Stimulated activated CD8-positive, alpha-beta memory T cell treated with anti-CD3 and anti-CD28 coated beads, Interleukin-7, amount 100 ng/mL, for 24 hours (primary cell): Measurements from ENCODE around the gene METTL8.
A peak's percentile ranks its signal among the peaks of the same experiment; 100 is the strongest.
"Not testable (repeated sequence)": the region's sequence is repeated elsewhere in the genome, so short reads cannot be mapped to it uniquely, and the experiment has no call there.

ENCODE experiments used
- DNase-seq: peaks from one replicate; pipeline ENCODE4 v3.0.0-alpha.2; 2020; ENCODE audit warnings: low read depth

METTL8 gene

GRCh38 chr2:171422710-171423495 lies 10.9 kb downstream of the METTL8 start:
- DNase-seq, result not testable (repeated sequence)

GRCh38 chr2:171420728-171421563 lies 12.8 kb downstream of the METTL8 start:
- DNase-seq, result no peak

- DNase-seq, result no peak
Observed at GRCh38 chr2:171419333-171419732, 14.5 kb downstream of the METTL8 start.

GRCh38 chr2:171416009-171416926 lies 17.5 kb downstream of the METTL8 start:
- peak; percentile 63 for DNase-seq

- not testable (repeated sequence) for DNase-seq
Observed at GRCh38 chr2:171414645-171415044, 19.1 kb downstream of the METTL8 start.

GRCh38 chr2:171412571-171413175 lies 21.1 kb downstream of the METTL8 start:
- DNase-seq, result no peak

GRCh38 chr2:171411791-171412483 lies 21.9 kb downstream of the METTL8 start:
- no peak for DNase-seq

GRCh38 chr2:171411214-171411613 lies 22.6 kb downstream of the METTL8 start:
- DNase-seq, result no peak

GRCh38 chr2:171410624-171411023 lies 23.2 kb downstream of the METTL8 start:
- DNase-seq, result no peak

- no peak for DNase-seq
Observed at GRCh38 chr2:171410101-171410500, 23.7 kb downstream of the METTL8 start.

GRCh38 chr2:171409436-171409971 lies 24.3 kb downstream of the METTL8 start:
- no peak for DNase-seq

GRCh38 chr2:171407676-171408044 lies 26.1 kb downstream of the METTL8 start:
- no peak for DNase-seq

GRCh38 chr2:171407030-171407675 lies 26.6 kb downstream of the METTL8 start:
- DNase-seq, result no peak

GRCh38 chr2:171406044-171406443 lies 27.7 kb downstream of the METTL8 start:
- no peak for DNase-seq

GRCh38 chr2:171405546-171405945 lies 28.2 kb downstream of the METTL8 start:
- no peak for DNase-seq

GRCh38 chr2:171404719-171405118 lies 29.1 kb downstream of the METTL8 start:
- DNase-seq, result no peak

GRCh38 chr2:171404261-171404660 lies 29.5 kb downstream of the METTL8 start:
- DNase-seq, result no peak

GRCh38 chr2:171402906-171403580 lies 30.7 kb downstream of the METTL8 start:
- no peak for DNase-seq

- DNase-seq, result no peak
Observed at GRCh38 chr2:171401947-171402346, 31.8 kb downstream of the METTL8 start.

- DNase-seq, result no peak
Observed at GRCh38 chr2:171400395-171400794, 33.4 kb downstream of the METTL8 start.
